ENCODE results near the gene SLCO3A1. TPM values are rescaled to one million over a fixed set of nuclear protein-coding genes. Genes with fewer than 3 reads are reported as not detected.

SLCO3A1 gene
- total and polyA plus RNA-seq, 4 donors, result 1.6 to 3.6 (median 2.4) TPM

DNA sequence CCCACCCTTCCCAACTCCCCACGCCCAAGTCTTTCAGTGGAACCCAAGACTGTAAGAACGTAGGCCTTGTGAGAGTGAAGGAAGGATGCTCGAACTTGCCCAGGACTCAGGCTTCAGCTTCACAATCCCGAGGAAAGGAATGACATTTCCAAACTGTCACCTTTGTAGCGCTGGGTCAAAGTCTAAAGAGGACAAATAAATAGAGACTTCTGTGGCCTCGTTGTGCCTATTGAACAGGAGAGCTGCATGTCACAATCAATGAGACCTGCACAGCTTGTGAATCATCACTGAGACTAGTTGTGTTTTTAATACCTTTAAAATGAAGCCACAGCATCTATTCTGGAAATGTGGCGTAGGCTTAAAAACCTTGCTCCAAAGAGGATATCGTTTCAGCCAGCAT is 317.4 kb downstream of the SLCO3A1 start:
- Histone ChIP-seq H3K9ac (ENCODE audit: low read depth in 1 of 2, low read length in 2 of 2) (no peak overlapping the region), H3K27ac (ENCODE audit: low read depth in 1 of 2, low read length in 2 of 2) (peak overlapping the region; percentile 26 to 53), H3K4me1 (ENCODE audit: control insufficient read depth in 4 of 4, insufficient read depth in 4 of 4, low read length in 3 of 4) (peaks cover 11 to 47% (median 29%) of the 10 kb centered on the region in 4 donors), H3K36me3 (ENCODE audit: control insufficient read depth in 4 of 4, insufficient read depth in 3 of 4, low read depth in 1 of 4, low read length in 3 of 4) (no peaks in the 10 kb centered on the region), H3K4me3 (ENCODE audit: low read depth in 1 of 3, low read length in 3 of 3) (no peak overlapping the region), H3K9me3 (ENCODE audit: control insufficient read depth in 4 of 4, low read length in 3 of 4) (no peaks in the 10 kb centered on the region), H3K27me3 (ENCODE audit: control insufficient read depth in 4 of 4, insufficient read depth in 4 of 4, low read length in 3 of 4) (no peaks in the 10 kb centered on the region)
- DNase-seq (ENCODE audit: low spot score), result no peak
- TF ChIP-seq, protein P1, sequence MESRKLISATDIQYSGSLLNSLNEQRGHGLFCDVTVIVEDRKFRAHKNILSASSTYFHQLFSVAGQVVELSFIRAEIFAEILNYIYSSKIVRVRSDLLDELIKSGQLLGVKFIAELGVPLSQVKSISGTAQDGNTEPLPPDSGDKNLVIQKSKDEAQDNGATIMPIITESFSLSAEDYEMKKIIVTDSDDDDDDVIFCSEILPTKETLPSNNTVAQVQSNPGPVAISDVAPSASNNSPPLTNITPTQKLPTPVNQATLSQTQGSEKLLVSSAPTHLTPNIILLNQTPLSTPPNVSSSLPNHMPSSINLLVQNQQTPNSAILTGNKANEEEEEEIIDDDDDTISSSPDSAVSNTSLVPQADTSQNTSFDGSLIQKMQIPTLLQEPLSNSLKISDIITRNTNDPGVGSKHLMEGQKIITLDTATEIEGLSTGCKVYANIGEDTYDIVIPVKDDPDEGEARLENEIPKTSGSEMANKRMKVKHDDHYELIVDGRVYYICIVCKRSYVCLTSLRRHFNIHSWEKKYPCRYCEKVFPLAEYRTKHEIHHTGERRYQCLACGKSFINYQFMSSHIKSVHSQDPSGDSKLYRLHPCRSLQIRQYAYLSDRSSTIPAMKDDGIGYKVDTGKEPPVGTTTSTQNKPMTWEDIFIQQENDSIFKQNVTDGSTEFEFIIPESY (IDR thresholded peaks at IDR 0.05), result peak; percentile 83
- TF ChIP-seq HNF4G (IDR thresholded peaks at IDR 0.05) (peak; percentile 98), HNF4A (conservative IDR thresholded peaks at IDR 0.05) (peak; percentile 100), FOXA1 (IDR thresholded peaks at IDR 0.05) (peak; percentile 64), GABPA (IDR thresholded peaks at IDR 0.05 in 1 of 2, conservative IDR thresholded peaks at IDR 0.05 in 1 of 2) (peak in 1 of 2 donors; percentile 43), YY1 (IDR thresholded peaks at IDR 0.05) (peak; percentile 82), TAF1 (conservative IDR thresholded peaks at IDR 0.05) (no peak), SP1 (IDR thresholded peaks at IDR 0.05) (peak; percentile 96), NR2F2 (IDR thresholded peaks at IDR 0.05) (peak; percentile 57), EGR1 (IDR thresholded peaks at IDR 0.05; ENCODE audit: low read depth in 2 of 2) (peak in 1 of 2 donors; percentile 69), RAD21 (IDR thresholded peaks at IDR 0.05) (peak; percentile 49 to 64), RXRA (IDR thresholded peaks at IDR 0.05) (peak; percentile 75 to 90), FOXA2 (IDR thresholded peaks at IDR 0.05) (peak; percentile 88), JUND (IDR thresholded peaks at IDR 0.05) (peak; percentile 90 to 97)
- TF ChIP-seq, protein P2, sequence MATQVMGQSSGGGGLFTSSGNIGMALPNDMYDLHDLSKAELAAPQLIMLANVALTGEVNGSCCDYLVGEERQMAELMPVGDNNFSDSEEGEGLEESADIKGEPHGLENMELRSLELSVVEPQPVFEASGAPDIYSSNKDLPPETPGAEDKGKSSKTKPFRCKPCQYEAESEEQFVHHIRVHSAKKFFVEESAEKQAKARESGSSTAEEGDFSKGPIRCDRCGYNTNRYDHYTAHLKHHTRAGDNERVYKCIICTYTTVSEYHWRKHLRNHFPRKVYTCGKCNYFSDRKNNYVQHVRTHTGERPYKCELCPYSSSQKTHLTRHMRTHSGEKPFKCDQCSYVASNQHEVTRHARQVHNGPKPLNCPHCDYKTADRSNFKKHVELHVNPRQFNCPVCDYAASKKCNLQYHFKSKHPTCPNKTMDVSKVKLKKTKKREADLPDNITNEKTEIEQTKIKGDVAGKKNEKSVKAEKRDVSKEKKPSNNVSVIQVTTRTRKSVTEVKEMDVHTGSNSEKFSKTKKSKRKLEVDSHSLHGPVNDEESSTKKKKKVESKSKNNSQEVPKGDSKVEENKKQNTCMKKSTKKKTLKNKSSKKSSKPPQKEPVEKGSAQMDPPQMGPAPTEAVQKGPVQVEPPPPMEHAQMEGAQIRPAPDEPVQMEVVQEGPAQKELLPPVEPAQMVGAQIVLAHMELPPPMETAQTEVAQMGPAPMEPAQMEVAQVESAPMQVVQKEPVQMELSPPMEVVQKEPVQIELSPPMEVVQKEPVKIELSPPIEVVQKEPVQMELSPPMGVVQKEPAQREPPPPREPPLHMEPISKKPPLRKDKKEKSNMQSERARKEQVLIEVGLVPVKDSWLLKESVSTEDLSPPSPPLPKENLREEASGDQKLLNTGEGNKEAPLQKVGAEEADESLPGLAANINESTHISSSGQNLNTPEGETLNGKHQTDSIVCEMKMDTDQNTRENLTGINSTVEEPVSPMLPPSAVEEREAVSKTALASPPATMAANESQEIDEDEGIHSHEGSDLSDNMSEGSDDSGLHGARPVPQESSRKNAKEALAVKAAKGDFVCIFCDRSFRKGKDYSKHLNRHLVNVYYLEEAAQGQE (IDR thresholded peaks at IDR 0.05), result peak; percentile 74
- TF ChIP-seq, protein P3, sequence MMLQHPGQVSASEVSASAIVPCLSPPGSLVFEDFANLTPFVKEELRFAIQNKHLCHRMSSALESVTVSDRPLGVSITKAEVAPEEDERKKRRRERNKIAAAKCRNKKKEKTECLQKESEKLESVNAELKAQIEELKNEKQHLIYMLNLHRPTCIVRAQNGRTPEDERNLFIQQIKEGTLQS (IDR thresholded peaks at IDR 0.05), result peak; percentile 75
- TF ChIP-seq, protein P4, sequence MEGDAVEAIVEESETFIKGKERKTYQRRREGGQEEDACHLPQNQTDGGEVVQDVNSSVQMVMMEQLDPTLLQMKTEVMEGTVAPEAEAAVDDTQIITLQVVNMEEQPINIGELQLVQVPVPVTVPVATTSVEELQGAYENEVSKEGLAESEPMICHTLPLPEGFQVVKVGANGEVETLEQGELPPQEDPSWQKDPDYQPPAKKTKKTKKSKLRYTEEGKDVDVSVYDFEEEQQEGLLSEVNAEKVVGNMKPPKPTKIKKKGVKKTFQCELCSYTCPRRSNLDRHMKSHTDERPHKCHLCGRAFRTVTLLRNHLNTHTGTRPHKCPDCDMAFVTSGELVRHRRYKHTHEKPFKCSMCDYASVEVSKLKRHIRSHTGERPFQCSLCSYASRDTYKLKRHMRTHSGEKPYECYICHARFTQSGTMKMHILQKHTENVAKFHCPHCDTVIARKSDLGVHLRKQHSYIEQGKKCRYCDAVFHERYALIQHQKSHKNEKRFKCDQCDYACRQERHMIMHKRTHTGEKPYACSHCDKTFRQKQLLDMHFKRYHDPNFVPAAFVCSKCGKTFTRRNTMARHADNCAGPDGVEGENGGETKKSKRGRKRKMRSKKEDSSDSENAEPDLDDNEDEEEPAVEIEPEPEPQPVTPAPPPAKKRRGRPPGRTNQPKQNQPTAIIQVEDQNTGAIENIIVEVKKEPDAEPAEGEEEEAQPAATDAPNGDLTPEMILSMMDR (IDR thresholded peaks at IDR 0.05; ENCODE audit: low read depth, low read length, missing input control), result no peak
- TF ChIP-seq, protein P5, sequence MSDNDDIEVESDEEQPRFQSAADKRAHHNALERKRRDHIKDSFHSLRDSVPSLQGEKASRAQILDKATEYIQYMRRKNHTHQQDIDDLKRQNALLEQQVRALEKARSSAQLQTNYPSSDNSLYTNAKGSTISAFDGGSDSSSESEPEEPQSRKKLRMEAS (IDR thresholded peaks at IDR 0.05), result peak; percentile 86
- WGBS, result 38% methylated on average over 8 of the region's 8 CpGs
